GM21529 (cell line): ENCODE results near the gene SULF2.

ENCODE experiments used
- ATAC-seq: cut with Tn5 transposase; IDR thresholded peaks from one replicate; pipeline ENCODE4 v1.9.1; 2021; ENCODE audit not compliant: unreplicated experiment

SULF2 gene

DNA sequence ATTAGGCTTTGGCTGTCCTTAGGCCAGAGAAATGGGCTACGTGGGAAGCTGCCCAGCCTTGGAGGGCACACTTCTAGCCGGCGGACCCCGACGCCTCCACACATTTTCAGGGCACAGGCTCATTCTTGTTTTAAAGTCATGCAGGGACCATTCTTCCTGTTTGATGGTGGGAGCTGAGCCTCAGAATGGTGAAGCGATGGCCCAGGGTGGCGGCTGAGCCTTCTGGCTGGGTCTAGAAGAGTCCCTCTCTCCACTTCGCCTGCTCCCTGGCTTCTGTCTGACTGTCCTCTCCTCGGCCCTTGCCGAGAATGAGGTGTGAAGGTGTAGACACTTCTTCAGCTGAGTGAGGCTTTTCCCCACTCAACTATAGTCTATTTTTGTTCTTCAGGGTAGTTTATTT lies 114.4 kb downstream of the SULF2 start:
- ATAC-seq: no peak

DNA sequence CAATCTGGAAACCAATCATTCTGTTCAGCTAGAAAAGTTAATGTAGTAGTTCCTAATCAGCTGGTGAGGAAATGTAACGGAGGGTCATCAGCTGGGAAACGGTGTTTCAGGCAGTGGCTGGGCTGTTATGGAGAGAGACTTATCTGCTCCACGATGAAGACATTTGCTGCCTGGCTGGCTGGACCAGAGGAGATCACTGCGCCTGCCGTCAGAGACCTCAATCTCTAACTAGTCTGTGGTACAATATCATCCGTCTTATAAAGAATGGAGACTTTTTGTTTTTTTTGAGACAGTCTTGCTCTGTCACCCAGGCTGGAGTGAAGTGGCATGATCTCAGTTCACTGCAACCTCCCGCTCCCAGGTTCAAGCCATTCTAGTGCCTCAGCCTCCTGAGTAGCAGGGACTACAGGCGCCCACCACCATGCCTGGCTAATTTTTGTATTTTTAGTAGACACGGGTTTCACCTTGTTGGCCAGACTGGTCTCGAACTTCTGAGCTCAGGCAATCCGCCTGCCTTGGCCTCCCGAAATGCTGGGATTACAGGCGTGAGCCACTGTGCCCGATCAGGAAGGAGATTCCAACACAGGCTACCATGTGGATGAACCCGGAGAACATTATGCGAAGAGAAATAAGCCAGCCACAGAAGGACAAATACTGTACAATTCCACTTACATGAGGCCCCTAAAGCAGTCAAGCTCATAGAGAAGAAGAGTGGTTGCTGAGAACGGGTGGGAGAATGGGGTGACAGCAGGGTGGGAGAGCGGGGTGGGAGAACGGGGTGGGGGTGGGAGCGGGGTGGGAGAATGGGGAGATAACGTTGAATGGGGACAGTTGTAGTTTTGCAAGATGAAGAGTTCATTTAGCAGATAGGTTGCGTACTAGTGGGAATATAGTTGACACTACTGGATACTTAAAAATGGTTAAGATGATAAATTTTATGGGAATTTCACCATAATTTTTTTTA lies 115.1 kb downstream of the SULF2 start:
- ATAC-seq: no peak

DNA sequence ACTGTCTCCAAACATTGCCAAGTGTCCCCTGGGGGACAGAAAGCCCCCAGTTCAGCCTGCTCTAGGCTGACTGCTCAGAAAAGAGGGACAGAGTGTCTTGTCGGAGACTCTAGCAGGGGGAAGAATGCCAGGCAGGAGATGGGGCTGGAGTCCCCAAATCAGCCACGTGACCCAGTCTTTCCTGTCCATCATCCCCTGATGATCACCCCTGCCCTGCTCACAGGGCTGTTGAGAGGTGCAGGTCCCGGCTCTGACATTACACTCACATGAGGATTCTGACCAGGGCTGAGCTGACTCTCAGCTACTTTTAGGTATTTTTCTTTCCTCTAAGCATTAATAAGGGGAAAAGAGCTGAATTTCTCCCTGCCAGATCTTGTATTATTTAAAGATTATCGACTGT lies 115.8 kb downstream of the SULF2 start:
- no peak for ATAC-seq

DNA sequence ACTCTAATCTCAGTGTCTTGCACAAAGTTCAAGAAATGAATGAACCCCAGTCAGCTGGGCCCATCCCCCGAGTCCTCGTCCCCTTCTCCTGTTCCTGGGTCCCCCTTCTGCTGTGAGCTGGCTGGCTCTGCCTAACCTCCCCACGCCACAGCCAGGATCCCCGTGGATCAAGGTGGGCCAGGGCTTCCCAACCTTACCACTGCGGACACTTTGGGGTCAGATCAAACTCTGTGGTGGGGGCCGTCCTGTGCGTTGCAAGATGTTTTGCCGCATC lies 116.2 kb downstream of the SULF2 start:
- ATAC-seq: no peak

DNA sequence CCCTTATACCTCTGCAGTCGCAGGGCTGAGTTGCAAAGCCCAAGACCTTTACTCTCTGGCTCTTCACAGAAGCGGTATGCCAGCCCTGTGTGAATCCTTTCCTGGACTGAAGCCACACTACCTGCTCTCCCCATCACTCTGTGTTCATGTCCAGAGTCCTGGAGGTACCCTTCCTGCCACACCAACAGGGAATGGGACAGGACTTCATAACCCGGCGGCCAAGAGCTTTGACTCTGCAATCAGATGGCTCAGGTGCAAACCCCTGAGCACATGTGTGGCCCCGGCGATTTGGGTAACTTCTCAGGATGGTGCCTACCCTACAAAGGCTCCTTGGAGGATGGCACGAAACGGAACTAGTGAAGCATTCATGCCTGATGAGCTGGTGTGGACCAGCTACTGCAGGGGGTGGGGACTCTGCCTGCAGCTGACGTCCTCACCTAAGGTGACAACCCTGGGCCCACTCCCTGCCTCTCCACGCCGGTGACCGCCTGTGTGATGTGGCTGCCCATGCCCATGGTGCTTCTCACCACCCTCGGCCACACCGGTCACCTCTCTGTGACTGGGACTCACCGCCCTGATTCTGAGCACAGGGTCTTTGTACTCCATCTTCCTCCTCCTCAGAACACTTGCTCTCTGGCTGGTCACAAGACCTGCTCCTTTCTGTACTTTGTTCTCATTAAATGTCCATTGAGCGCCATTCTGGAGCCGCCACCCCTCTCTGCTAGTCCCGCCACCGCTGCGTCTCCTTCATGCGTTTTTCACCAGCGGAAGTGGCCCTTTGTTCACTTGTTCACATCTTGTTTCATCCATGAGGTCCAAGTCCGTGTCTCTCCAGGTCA lies 116.7 kb downstream of the SULF2 start:
- no peak for ATAC-seq

DNA sequence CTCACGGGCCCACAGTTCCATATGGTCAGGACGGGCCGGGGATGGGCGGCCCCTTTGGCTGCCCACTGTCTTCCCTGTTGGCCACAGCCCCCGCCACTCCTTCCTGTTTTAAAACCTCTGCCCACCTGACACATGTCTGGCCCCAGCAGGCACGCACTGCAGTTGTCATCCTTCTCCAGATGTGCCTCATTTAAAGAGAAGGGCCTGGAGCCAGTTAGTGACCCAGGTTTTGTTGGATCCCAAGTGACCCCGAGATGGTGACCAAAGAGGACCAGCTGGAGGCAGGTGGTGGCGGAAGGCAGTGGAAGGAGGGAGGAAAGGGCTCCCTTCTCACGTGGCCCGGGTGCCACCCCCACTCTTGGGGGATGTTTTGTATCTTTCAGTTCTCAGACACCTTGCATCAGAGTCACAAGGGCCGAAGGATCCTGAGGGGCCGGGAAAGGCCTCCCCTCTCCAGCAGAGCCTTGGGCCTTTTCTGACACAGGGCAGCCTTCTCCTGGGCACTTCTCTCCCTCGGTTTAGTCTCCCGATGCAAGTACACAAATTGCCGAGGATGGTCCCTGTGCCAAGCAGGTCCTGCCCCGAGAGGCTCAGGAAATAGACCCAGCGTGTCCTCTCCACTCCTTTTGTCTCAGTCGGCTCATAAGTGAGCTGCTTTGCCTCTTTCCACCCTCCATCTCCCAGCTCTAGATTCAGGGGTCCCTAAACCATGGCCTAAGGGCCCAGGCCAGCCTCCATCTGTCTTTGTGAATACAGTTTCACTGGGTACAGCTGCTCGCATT lies 117.6 kb downstream of the SULF2 start:
- ATAC-seq: no peak

DNA sequence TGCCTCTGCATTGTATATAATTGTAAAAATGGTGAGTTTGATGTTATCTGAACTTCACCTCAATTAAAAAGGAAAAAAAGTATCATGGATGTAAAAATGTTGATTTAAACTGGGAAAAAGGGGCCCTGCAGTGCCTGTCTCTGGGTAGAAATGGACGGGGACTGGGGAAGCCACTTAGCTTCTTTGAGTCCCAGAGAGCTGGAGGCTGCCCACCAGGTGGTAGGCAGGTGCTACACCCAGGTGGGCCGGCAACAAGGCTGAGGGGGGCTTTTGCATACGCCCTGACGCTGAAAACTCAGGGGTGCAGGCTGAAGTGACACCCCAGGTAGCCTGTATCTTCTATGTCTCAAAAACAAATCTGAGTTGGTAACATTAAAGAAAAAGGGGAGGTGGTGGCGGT lies 118.2 kb downstream of the SULF2 start:
- ATAC-seq: no peak

DNA sequence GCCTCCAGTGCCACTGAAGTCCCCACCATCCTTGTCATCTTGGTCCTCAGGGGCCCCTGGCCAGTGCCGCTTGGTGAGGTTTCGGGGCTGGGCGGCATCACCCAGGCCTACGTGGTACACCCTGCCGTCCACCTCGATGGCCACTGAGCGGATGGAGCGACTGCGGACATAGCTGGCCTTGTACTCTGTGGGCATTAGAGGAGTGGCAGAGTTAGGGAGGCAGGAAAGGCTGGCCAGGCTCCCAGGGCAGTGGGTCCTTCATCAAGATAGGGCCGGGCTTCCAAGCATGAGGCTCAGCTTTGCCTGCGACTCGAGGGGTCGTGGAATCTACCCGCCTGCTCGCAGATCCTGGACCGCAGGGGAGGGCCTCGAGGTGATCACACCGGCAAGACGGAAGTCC lies 119.0 kb downstream of the SULF2 start:
- no peak for ATAC-seq

DNA sequence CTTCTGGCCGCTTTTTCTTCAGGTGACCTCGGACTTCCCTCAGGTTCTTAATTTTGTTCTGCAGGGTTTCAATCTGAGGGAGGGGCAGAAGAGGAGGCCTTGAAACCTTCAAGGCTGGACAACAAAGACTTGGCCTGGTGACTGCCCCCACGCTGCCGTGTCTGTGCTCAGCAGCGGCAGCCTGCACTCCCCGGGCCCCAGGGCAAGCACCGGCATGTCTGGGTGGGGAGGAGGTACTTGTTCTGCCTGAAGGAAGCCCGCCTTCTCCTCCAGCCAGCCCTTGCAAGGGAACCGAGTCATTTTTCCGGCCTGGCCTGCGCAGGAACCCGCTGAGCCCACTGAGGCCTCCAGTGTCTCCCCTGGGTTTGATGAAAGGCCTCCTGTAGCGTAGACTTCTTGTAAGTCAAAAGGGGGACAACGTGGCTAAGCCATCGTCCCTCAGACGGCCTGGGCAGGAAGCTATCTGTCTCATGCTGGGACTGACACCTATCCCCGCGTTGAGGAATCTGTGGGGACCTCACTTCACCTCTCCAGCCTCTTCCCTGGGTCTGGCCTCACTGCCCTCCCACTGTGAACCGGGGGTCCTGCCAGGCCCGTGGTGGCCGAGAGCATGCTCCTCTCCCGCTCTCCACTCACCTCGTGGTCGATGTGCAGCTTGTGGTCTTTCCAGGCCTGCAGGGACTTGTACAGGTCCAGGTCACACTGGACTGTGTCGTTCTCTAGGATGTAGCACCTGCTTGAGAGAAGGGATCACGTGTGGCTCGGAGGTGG lies 119.9 kb downstream of the SULF2 start:
- ATAC-seq: no peak

DNA sequence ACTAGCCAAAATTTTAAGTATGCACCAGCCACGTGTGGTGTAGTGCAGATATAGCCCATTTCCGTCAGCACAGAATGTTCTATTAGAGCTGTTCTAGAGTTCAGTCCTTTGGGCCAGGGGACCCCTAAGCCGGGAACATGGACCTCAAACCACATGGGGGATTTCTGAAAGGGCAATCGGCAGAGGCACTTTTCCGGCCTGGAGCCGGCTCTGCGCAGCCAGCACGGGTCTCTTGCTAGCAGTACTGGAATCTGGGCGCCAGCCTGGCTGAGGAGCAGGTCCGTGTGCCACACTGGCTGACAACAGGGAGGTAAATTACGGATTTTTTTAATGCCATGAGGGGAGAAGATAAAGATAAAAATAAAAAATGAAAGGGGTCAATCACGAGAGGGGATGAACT lies 120.5 kb downstream of the SULF2 start:
- no peak for ATAC-seq

DNA sequence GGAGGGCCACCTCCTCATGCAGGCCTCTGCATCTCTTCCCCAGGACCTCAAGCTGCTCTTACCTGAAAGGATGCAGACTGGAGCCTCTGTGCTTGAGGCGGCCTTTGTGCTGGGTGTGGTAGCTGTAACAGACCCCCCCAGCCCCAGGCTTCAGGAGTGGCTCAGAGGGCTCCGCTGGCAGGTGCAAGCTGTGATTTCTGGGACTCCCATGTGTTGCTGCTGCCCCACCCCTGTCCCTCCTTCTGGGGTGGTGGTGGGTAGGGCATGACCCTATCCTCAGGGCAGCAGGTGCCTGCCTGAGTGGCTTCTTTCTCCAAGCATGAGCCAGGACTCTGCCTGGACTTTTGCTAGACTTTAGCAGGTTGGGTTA lies 121.2 kb downstream of the SULF2 start:
- no peak for ATAC-seq

DNA sequence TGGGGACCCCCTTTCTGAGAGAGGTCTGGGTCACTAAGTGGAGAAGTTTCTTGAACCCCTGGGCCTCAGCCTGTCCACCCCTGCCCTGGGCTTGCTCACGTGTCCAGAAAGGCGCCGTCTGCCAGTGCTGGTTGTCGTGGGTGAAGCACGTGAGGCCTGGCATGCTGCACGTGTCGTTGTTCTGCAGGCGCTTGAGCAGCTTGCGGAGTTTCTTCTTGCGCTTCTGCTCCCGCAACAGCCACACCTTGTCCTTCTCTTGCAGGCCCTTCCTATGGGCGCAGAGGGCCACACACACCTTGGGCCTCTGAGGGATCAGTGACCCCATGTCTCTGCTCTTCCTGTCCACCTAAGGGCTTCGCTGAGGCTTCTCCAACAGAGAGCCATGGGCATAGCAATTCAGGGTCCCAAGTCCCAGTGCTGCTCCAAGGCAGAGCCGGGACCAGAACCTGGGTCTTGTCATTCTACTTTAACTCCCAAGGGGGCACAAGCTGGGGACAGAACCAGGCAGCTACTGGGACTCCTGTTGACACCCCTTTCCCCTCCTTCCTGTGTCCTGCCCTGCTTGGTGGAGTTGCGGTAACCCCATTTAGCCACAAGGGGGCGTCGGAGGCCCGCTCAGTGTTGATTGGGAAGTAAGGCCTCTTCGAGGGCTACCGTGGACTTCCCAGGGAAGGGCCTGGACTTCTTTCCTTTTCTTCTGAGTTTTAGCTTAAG lies 121.8 kb downstream of the SULF2 start:
- ATAC-seq: no peak

DNA sequence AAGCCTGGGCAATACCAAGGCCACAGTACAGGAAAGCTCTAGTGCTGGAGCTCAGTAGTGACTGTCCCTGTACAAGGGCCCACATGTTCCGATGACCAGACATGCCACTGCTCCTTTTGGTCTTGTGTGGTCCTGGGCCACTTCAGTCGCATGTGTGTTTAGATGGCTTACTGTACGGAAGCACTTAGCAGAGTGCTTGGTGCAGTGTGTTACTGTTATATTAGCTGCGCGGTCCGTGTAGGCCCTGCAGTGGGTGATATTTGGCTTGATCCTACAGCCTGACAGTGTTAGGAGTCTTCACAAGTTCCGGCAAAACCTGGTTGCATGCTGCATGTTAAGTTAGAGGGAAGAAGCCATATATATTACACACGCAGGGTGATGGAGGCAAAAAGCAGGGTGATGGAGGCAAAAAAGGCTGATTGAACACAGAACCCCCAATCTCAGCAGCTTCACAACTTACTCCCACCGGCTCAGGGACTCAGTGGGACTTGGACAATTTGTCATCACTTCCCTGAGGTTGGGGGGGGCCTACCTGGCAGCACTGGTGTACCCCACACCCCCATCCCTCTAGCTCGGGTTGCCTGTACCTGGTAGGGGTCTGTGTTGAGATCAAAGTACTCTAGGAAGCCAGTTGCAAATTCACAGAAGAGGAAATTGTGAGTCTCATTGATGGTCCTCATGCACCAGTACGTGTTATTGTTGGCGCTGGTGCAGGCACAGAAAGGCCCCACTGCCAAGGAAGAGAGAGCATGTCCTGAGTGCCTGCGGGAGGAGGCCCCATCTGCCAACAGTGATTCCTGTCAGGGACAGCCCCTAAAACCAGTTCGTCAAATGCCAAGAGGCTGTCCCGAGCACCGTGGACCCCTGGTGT lies 122.6 kb downstream of the SULF2 start:
- no peak for ATAC-seq

DNA sequence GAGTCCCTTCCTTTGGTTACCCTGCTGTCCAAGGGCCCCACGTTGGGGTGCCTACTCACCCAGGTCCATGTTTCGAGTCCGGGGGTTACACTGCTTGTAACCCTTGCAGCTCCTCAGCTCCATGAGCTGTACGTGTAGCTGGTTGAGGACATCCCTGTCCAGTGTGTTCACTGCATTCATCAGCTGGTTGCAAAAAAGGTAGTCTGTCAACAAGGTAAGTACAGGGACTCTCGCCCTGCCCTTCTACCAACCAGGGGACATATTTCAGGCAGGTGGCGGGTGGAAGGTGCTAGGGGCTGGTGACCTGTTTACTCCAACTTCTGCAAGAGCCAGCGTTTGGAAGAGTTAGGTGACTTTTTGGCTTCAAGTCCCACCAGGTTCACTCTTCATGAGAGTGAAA lies 123.6 kb downstream of the SULF2 start:
- ATAC-seq: no peak

DNA sequence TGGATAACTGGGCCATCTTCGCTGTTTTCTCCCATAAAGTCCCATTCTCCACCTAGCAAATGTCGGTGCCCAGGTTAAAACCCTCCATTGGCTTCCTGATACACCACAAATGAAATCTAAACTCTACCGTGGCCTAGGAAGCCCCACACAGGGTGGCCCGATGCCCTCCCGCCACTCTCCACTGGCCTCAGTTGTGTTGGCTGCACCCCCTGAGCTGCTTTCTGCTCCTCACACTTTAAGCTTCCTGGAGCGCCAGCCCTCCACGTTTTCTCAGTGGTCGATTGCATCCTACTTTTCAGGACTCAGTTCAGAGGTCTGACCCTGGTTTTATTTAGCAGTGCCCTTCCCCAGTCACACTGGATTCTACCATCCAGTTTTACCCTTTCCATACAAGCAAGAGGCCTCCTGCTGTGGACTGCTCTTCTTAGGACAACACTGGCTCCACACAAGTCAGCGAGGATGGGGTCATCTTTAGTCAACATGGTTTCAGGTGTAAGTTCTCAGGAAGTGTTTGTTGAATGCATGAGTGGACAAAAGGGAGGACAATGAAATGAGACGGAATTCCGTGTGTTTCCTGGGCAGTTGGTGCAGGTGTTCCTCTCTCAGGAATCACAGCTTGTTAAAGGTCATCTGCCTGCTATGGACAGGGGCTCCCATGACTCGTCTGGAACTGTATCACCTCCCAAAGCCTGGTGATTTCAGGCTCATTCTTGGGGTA lies 124.1 kb downstream of the SULF2 start:
- ATAC-seq: no peak

DNA sequence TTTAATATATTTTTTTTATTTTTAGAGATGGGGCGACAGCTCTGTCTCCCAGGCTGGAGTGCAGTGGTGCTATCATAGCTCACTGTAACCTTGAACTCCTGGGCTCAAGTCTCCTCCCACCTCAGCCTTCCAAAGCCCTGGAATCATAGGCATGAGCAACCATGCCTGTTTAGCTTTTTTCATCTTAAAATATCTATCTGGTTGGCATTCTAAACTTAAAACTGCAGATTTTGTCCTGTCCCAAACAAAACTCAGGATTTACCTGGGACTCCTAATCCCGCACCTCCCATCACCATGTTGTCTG lies 124.7 kb downstream of the SULF2 start:
- no peak for ATAC-seq

DNA sequence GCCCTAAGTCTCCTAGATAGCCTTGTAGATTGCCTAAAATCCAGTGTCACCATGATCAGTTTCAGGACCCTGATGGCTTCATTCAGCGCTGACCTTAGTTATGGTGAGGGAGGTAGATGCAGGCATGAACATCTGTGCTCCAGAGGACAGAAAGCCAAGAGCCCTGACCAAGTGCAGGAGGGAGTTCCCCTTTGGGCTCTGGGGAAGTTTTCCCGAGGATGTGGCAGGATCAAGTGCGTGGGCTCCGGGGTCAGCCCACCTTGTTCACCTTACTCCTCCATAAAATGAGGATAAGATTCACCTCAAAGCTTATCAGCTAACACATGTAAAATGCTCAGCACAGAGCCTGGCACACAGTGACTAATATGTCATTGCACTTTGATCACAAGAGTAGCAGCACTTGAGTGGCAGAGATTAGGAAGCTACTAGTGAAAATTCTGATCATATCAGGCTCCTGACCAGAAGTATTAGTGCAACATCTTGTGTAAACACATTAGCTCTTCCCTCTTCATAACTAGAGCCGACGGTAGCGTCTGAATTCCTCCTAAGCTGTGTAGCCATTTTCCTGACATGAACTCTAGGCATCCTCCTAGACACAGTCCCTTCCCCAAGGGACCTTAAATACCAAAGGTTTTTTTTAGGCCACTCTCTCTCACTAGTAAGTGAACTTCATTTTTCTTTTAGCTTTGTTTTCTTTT lies 125.2 kb downstream of the SULF2 start:
- no peak for ATAC-seq

DNA sequence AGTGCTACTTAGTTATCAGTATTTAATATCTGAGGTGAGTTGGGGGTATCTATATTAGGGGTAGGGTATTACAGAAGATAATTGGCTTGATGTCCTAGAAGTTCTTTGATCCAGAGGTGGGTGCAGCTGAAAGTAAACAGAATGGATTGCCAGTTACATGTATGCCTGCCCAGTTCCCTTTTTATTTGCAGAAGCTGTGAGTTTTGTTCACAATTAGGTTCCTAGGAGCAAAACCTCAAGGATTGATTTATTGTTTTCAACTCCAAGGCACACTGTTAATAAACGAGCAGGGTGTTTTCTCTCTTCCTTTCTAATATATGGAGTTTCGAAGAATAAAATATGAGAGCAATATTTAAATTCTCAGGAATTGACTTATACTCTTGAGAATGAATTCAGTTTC lies 129.0 kb downstream of the SULF2 start:
- ATAC-seq: no peak
